HG03025 (cell line): ENCODE data around the gene MRPL18.
A peak's percentile ranks its signal among the peaks of the same experiment; 100 is the strongest.
"Not testable (repeated sequence)": the region's sequence is repeated elsewhere in the genome, so short reads cannot be mapped to it uniquely, and the experiment has no call there.

Experiments
- ATAC-seq: cut with Tn5 transposase; IDR thresholded peaks from one replicate; pipeline ENCODE4 v1.9.1; 2021; ENCODE audit warnings: mild to moderate bottlenecking, moderate library complexity; ENCODE audit not compliant: unreplicated experiment, low FRiP score

MRPL18 gene

DNA sequence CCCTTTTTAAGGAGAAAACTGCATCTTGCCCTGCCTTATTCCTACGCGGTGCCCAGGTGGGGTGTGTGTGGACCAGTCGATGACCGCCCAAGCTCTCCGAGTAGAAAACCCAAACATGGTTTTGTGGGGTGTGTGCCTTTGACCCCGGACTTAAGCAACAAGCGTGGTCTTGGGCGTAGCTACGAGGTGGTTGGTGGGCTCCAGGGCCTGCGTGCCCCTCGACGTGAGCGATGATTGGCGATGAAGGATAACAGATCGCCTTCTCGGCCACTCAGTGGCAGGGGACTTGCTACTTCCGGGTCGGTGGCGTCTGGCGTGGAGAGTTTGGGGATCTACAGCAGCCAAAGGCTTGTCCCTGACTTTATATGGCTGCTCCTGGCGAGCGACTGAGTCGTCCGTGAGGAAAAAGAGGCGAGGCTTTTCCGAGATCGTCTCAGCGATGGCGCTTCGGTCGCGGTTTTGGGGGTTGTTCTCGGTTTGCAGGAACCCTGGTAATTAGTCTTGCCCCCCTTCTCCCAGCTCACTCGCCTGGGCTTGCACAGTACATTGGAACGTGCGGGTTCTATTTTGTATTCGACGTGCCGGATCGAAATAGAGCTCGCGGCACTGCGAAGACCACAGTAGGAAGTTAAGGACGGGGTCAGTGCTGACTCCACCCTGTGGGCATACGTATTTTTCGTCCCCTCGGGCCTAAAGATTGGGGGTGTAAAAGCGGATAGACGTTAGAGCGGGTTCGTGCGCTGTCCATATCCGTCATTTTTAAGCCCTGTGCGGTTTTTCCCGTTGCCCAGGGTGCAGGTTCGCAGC, at the start of gene MRPL18:
Gene MRPL18, plus strand, starts transcription at position 319 of the 807 bp plus-strand sequence. Its CDS starts 121 bp downstream, at position 440.
- ATAC-seq = peak; percentile 86

DNA sequence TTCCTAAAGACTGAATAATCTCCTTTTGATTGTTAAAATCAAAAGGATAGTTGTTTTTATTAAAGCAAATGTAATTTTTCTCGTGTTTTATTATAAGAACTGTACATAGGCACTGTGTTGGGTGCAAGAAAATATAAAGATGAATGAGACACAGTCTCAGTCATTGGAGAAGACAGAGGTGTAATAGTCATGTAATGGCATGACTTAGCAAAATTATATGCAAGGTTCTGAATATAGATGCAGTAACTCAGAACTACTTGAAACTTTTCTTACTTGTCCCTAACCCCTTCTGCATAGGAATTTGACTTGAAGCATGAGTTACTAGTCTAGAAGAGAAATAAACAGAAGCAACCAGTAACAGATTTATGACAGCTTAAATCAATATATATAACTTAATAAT, 48.1 kb upstream of the MRPL18 start:
- ATAC-seq = no peak

- ATAC-seq = no peak
Observed at GRCh38 chr6:159745081-159745480, 45.2 kb upstream of the MRPL18 start.

DNA sequence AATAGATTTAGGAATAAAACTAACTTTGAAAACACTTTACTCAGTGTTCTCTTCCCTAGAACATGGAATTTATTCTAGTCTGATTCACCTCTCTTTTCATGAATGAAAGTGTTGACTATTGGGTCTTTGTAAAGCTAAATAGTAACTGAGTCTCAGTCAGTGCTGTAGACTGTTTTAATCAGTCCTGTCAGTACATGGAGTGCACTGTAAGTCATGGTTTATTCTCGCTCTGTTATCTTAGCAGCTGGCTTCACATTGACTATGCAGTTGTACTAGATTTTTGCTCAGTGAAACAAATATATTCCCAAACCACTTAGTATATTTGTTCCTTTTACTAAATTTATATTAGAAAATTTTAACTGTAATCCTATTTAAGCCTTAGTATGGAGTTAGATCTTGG, 43.5 kb upstream of the MRPL18 start:
- no peak for ATAC-seq

DNA sequence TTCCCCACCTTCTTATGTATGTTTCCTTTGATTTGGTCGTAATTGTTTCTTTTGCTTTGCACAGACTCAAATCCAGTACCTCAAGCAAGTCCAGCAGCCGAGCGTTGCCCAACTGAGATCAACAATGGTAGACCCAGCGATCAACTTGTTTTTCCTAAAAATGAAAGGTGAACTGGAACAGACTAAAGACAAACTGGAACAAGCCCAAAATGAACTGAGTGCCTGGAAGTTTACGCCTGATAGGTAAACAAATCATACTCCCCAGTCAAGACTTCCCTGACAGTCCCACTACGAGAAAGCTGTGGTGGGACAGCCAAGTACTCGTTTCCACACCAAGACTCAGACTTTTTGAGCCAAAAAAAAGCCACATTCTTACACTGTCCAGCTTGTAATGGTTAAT, 42.1 kb upstream of the MRPL18 start:
- not testable (repeated sequence) for ATAC-seq

DNA sequence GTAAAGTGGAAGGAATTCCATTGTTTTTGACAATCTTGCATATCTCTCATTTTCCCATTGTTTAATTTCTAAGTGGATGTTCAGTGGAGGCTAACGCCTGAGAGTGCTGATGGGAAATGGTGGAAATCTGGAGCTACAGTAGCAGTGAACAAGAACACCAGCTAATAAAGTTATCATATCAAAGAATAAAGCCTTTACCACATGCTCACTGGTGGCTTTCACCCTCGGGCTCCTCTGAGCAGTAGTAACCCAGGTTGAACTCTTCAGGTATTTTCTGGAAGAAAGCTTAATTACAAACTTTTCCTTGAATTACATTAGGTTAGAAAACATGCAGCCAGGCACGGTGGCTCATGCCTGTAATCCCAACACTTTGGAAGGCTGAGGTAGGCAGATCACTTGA, 38.8 kb upstream of the MRPL18 start:
- ATAC-seq = no peak

DNA sequence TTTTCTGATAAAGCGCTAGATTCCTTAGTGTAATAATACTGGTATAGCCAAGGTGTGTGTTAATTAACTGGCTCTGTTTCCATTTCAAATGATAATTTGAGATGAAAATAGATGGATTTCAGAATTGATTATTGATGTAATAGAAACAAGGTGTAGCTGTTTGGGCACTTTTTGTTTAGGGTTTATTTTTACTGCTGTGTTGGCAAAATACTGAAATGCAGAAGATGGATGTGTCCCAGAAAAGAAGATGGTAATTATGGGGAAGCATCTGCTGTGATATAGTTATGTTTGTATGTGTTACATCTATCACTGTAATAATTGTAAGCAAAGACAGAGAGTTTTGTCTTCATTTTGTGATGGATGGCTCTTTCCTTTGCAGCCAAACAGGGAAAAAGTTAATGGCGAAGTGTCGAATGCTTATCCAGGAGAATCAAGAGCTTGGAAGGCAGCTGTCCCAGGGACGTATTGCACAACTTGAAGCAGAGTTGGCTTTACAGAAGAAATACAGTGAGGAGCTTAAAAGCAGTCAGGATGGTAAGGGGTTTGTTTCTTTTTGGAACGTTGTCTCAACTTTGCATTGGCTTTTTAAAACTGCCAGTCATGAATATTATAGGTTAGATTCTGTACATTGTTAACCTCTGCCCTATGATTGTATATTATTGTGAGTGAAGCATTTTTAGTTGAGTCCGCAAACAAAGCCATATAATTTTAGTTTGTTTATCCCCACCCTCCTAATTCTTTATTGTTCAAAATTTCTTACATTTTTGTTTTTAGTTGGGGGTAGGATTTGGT, 37.0 kb upstream of the MRPL18 start:
- ATAC-seq = no peak

DNA sequence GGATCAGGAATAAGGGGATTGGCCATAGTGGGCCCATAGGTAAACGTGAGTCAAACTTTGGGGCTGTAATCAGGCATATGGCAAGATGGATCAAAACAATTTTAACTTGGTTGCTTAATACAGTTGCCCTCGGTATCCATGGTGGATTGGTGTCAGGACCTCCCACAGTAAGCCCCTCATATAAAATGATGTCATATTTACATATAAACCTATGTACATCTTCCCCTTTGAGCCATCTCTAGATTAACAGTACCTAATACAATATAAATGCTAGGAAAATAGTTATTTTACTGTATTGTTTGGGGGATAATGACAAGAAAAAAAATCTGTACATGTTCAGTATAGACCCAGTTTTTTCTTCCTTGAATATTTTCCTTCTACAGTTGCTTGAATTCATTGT, 35.9 kb upstream of the MRPL18 start:
- ATAC-seq = no peak

GRCh38 chr6:159754959-159755914, 35.0 kb upstream of the MRPL18 start:
- no peak for ATAC-seq

GRCh38 chr6:159756508-159756907, 33.8 kb upstream of the MRPL18 start:
- no peak for ATAC-seq

DNA sequence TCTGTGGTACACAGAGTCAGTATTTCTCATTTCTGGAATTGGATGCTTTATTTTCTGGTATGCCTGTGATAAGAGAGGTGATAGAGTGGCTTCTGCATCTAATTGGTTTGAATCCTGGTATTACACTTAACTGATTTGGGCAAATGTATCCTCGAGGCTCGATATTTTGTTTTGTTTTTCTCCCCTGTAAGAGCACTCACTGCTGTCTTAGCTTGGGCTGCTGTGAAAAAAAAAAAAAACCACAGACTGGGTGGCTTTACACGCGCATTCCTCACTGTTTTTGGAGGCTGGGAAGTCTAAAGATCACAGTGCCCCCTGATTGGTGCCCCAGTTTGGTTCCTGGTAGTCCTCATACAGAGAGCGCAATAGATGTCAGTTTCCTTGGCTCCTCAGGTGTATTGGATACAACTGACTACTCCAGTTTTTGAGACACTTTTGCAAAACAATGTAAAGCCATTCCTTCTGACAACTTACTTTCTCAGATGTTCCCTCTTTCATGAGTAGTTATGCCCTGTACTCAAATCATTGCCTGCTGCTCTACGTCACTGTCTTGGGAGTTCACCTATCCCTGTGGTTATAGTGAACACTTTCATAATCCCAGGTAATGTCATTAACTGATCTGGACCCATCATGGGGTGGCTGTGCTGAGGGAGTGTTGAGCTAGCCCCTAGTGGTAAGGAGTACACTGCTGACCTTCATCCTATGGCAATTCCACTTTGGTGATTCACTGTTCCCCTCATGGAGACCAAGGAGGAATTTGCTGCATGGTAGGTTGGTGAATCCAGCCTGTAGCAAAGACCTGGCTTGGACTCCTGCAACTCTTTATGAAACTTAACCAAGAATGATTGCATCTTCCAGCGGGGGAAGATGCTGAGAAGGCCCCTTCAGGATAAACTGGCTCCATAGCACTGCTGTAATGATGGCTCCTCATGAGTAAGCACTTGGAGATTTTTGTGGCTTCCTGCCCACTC, 32.0 kb upstream of the MRPL18 start:
- no peak for ATAC-seq

DNA sequence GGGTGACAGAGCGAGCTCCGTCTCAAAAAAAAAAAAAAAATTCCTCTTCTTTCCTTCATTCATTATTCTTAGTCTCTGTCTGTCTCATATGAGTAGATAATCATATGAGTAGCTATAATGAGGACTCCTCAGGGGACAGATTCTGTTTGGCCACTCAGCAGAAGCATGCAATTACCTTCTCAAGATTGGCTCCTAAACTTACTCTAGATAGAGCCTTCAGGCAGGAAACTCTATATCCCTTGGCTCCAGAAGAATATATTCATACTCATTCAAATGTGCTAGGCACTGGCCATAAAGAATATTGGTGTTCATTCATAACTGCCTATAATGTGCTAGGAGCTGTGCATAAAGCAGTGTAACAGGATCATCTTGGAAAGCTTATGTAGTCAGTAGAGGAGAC, 30.6 kb upstream of the MRPL18 start:
- no peak for ATAC-seq

DNA sequence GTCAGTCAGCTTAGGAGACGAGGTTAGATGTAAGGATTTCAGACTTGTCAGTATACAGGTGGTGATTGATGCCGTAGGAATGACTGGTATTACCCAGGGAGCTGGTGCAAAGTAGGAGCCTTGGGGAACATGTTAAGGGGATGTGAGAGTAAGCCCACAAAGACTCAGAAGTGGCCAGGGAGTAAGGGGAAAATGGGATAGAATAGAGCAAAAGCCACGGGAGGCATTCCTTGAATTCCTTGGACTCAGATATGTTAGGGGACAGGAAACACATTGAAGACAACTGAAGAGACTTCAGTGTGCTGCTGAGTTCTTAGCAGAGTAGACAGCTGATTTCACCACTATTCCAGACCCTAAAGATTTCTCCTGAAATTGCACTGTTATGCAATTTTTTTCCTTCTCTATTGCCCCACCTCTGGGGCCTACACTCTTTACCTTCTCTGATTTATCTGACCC, 29.6 kb upstream of the MRPL18 start:
- ATAC-seq = no peak

- ATAC-seq = peak; percentile 8
Observed at GRCh38 chr6:159761129-159761872, 29.0 kb upstream of the MRPL18 start.

GRCh38 chr6:159761873-159762680, 28.2 kb upstream of the MRPL18 start, which contains the start of gene ACAT2:
Gene ACAT2 (plus strand): TSS chr6:159762045. CDS start chr6:159762088, 43 bp downstream.
- ATAC-seq = peak; percentile 98

DNA sequence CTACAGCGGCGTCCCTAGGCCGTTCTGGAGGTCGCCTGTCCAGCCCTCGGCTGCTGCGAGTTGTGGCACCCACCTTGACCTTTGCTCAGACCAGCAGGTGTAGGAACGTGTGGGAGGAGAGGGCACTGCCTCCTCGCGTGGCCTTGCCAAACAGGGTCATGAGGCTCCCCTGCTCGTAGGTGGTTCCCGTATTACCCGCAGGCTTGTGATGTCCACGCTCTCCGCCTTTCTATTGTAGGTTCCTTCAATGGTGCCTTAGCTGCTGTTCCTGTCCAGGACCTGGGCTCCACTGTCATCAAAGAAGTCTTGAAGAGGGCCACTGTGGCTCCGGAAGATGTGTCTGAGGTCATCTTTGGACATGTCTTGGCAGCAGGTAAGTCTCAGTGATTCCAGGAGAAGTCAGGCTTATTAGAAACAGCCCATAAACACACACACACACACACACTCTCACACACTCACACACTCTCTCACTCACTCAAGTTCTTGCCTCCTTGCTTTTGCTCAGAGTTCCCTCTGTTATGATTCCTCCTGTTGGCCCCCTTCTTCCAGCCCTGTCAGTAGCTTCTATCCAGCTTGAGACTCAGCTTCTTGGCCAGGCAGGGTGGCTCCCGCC, 27.5 kb upstream of the MRPL18 start:
- ATAC-seq = no peak

DNA sequence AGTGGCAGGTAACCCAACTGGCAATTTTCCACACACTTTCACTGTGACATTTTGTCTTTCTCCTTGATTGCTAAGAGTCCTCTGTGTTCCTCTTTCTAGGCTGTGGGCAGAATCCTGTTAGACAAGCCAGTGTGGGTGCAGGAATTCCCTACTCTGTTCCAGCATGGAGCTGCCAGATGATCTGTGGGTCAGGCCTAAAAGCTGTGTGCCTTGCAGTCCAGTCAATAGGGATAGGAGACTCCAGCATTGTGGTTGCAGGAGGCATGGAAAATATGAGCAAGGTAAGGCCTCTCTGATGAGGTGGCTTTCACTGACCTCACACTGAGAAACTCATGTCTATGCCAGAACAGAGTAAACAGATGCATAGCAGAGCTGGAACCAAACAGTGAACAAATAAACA, 23.4 kb upstream of the MRPL18 start:
- ATAC-seq = no peak
